Brain pericyte (primary cell): ENCODE measurements around the gene IRS2.
A peak's percentile ranks its signal among the peaks of the same experiment; 100 is the strongest.

ENCODE experiments used
- DNase-seq: peaks from one replicate; pipeline ENCODE4 v3.0.0-alpha.2; 2012; ENCODE audit warnings: low read depth, low spot score

Gene IRS2

DNA sequence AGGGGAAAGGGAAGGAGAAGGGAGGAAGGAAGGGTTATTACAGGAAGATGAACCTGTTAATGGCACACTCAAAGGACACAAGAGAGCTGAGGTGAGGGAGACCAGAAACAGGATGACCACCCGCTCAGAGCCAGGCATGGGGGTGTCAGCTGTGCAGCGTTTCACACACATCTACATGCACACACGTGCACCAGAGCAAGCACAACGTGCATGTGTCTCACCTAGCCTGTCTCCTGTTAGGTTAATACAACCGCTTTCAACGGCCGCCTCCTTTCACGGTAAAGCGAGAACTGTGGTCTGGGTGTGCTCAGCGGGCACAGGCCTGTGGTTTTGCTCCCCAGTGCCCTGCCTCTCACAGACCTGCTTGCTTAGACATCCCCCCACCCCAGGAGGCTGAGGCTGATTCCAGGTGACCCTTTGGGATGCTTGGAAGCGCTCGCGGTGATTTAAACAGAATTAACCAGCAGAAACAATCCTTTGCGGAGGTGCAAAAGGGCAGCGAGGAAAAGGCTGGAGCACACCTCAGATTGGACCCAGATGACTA is 27.4 kb downstream of the IRS2 start:
- DNase-seq, result no peak

GRCh38 chr13:109756778-109757177 is 29.6 kb downstream of the IRS2 start:
- no peak for DNase-seq

DNA sequence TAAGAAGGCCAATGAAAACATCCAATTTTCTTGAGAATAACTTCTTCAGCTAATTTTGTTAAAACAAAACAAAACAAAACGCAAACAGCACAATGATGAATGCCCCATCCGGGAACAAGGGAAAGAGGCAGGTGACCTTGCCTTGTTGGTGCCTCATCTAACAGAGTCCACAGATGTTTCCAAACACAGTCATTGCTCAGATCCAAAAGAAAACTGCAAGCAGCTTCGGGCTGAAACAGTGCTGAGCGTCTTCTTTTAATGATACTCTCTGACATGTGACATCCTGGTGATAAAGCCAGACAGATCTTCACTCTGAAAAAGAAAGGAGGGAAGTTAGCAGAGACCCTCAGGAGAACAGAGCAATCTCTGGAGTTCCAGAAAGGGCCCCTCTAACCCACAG is 30.4 kb downstream of the IRS2 start:
- DNase-seq, result no peak

- DNase-seq, result no peak
Observed at GRCh38 chr13:109755551-109755950, 30.8 kb downstream of the IRS2 start.

- no peak for DNase-seq
Observed at GRCh38 chr13:109751477-109751876, 34.9 kb downstream of the IRS2 start.

- no peak for DNase-seq
Observed at GRCh38 chr13:109750221-109750775, 36.1 kb downstream of the IRS2 start.

GRCh38 chr13:109749365-109749764 is 37.0 kb downstream of the IRS2 start:
- DNase-seq, result no peak

DNA sequence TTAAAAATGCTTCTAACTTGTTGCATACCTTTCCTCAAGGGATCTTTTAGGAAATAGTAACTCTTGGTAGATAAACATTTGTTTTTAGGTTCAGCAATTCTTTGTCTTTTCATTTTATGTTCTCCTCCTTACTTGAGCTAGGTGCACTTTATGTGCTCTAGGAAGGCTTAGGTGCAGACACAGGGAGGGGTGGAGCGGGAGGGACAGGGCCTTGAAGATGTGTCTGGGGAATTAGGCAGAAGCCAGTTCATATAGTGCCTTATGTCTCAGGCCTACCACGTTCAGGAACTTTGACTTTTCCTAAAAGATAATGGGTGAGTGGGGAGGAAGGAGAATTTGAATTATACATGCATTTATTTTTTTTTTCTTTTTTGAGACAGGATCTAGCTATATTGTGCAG is 37.7 kb downstream of the IRS2 start:
- no peak for DNase-seq

GRCh38 chr13:109747524-109747923 is 38.9 kb downstream of the IRS2 start:
- no peak for DNase-seq

DNA sequence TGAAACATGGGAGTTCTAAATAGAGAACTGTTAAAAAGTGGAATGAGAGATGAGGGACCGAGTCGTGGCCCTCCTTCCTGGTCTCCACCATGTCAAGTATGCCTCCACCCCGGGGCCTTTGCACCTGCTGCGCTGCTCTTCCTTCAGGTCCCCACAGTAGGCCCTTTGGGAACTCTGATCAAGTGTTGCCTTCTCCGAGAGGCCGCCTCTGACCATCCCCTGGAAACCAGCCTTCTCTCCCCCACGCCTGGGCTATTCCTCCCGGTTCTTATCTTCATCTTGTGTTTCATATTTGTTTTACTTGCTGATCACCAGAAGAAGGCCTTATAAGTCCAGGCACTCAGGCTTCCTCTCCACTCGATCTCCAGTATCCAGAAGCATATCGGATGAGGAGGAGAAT is 40.0 kb downstream of the IRS2 start:
- no peak for DNase-seq

- no peak for DNase-seq
Observed at GRCh38 chr13:109745702-109746101, 40.7 kb downstream of the IRS2 start.

DNA sequence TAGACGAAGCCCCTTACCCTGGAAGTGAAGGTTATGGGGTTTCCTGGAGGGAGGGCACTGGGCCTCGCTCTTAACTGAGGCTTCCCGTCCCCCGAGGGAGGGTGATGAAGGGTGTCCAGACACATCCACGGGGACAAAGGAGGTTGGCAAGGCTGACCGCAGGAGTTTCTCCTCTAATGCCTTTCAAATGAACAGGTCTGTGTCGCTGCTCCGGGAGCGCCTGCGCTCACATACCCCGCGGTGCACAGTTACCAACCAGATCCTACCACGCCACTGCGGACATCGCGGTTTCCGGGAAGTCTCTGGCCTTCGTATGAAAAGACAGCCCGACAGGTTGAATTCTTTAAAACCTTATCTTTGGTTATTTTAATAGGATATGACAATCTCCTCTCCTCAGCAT is 41.3 kb downstream of the IRS2 start:
- DNase-seq, result no peak

DNA sequence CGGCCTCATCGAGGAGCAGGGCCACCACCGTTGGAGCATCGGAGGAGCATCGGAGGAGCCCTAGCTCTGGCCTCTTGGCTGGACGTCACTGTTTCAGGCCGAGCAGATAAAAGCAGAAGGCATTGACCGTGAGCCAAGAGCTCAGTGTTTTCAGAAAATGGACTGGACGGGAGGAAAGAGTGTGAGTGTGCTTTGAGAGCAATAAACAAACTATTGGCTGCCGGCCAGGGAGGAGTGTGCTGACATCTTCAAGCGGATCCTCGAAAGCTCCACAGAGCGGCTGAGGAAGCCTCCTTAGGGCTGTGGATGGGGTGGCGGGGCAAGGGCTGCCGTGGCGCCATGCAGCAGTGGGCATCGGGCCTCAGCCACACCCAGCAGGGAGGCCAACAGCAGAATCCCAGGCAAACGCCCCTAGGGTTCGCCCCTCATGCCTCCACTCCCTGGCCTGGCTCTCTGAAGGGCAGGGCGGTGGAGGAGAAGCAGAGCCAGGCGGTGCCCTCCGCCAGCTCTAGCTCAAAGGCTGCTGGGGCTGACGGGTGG is 41.8 kb downstream of the IRS2 start:
- DNase-seq, result peak; percentile 37

- no peak for DNase-seq
Observed at GRCh38 chr13:109743706-109744453, 42.5 kb downstream of the IRS2 start.

- no peak for DNase-seq
Observed at GRCh38 chr13:109741966-109742365, 44.4 kb downstream of the IRS2 start.

GRCh38 chr13:109740721-109741120 is 45.7 kb downstream of the IRS2 start:
- DNase-seq, result no peak

GRCh38 chr13:109740121-109740520 is 46.3 kb downstream of the IRS2 start:
- no peak for DNase-seq

DNA sequence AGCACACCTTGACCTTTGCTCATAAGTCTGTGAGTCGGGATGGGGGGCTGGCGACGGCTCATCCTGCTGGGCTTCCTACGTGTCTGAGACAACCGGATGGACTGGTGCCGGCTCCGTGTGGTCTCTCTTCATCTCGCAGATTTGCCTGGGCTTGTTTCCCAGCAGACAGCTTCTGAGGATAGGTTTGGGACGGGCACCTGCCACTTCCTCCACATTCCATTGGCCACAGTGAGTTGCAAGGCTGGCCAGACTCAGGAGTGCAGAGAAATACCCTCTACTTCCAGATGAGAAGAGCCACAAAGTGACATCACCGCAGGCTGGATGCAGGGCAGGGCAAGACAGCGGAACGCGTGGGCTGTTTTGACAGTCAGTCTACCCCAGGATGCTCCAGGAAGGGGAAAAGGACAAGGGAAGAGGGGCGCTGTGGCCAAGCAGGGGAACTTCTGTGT is 48.1 kb downstream of the IRS2 start:
- no peak for DNase-seq

DNA sequence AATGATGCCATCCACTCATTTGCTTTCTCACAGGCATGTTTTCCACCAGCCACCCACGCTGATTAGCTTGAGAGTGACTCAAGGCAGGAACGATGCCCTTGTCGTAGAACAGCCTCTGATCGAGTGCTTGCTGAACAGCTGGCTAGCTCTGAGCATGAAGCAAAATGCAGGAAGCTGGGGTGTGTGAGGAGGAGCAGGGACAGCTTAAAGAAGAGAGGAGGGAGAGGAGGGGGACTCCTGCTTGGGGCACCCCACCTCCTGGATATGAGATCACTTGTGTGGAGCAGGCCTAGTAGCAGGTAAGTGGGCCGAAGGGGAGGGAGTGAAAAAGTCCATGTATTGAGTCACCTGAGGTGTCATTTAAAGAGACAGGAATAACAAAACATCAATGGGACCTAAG is 48.8 kb downstream of the IRS2 start:
- no peak for DNase-seq

DNA sequence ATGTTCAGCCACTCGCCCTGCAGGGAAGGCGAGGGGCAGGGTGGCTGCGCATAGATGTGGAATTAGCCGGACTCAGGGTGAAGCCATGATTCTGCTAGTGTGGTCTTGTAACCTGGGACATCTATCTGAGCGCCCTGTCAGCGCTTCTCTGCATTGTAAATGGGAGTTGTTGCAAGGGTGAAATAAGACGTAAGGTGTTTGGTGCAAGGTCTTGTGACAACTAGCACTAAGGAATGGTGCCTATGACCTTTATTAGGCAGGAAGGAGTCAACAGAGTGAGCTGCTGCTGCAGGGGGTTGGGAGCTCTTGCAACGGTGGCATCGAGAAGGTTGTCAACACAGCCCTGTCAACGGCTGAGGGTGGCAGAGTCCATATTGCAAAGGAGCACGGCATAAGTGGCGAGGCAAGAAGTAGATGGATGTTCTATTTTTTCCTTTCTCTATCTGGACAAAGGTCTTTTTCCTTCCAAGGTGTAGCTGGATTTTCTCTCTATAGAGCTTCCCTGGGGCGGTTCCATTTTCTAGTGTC is 49.3 kb downstream of the IRS2 start:
- no peak for DNase-seq

DNA sequence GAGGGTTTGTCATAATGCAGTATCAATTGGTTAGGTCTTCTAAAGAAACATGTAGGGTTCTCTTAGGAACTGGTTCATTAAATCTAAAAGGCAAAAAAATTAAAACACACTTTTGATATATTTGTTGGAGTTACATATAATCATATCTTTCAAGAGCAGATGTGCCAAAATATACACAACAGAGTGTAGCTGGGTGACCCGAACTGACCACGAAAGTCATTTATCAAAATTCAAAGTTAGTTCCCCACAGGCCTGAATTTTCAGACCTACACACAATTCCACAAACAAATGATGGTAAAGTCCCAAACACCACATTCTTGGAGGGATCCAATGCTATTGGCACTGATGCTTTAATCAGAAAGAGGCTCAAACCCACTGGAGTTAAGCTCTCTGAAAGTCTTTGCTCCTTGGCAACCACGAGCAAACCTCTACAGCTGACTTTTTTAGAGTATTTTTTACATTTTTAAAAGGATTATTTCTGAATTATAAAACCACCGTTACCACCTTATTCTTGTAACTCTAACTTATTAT is 50.9 kb downstream of the IRS2 start:
- DNase-seq, result no peak

- DNase-seq, result no peak
Observed at GRCh38 chr13:109734002-109734785, 52.2 kb downstream of the IRS2 start.
